ENCODE results near the gene LPAR3.

GRCh38 chr1:84809023-84809422 is 84.0 kb downstream of the LPAR3 start:
- TF ChIP-seq POLR2A (IDR thresholded peaks at IDR 0.05) (no peak), CTCF (IDR thresholded peaks at IDR 0.05) (no peak)
